HG02870 (cell line): ENCODE measurements around the gene LRP2BP.
"Not testable (repeated sequence)": the region's sequence is repeated elsewhere in the genome, so short reads cannot be mapped to it uniquely, and the experiment has no call there.

Source experiments
- ATAC-seq: cut with Tn5 transposase; IDR thresholded peaks from one replicate; pipeline ENCODE4 v1.9.1; 2021; ENCODE audit warnings: mild to moderate bottlenecking, moderate library complexity; ENCODE audit not compliant: unreplicated experiment

Gene LRP2BP

DNA sequence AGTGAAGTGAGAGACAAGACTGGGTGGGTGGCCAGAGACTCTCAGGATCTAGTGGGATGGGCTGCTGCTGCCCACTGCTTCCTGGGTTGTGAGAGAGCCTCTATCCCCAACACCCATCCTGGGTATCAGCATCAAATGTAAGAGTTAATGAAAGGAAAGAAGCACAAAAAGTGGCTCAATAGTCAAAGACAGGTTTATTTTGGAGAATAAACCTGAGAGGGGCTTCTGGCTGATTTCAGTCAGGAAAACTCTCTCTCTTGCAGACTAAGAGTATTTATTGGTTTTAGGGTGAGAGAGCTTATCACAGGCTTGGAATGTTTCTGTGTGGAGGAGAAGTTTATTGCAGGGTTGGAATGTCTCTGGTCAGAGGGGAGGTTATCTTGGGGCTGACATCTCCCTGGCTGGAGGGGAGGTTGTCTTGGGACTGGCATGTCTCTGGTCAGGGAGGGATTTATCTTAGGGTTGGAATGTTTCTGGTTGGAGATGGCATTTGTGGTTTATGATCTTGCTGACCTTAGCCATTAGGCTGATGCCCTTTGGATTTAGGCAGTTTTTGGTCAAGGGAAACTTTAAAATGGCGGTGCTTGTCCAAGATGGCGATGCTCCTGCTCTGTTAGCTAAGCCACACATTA, 65.7 kb downstream of the LRP2BP start:
- ATAC-seq, result not testable (repeated sequence)

DNA sequence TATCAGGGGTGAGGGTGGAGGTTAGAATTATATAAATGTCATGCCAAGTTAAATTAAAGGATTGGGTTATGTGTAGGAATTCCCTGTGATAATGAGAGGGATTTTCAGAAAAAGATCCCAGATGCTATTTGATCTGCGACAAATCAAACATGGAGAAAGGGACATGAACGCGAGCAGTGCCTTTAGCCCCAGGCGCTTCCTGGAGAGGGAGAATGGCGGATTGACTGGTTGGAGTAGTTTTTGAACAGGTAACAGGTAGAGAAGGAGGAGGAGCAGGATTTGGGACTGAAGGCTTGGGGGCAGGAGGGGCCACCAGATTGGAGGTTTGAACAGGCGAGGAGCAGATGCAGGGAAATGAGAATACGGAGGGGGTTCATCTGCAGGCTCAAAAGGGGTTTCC, 67.1 kb downstream of the LRP2BP start:
- no peak for ATAC-seq

DNA sequence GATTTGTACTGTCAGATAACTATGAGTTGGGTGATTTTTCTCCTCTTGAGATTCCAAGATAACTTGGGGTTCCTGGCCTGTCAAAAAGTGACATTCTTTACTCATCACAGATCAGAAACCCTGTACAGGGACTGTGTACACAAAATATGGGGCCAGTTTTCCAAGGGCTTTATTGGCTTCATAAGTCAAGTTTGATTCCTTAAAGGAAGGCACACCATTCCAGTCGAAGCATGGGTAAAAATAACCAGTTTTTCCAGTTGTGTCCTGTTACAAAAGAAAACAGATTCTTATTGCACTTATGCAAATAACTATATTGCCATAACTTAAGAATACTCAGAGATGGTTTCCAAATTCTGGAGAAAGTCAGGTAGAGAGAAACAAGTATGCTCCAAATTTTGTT, 70.0 kb downstream of the LRP2BP start:
- ATAC-seq, result not testable (repeated sequence)

DNA sequence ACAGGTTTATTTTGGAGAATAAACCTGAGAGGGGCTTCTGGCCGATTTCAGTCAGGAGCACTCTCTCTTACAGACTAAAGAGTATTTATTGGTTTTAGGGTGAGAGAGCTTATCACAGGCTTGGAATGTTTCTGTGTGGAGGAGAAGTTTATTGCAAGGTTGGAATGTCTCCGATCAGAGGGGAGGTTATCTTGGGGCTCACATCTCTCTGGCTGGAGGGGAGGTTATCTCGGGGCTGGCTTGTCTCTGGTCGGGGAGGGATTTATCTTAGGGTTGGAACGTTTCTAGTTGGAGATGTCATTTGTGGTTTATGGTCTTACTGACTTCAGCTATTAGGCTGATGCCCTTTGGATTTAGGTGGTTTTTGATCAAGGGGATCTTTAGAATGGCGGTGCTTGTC, 71.4 kb downstream of the LRP2BP start:
- ATAC-seq, result not testable (repeated sequence)

DNA sequence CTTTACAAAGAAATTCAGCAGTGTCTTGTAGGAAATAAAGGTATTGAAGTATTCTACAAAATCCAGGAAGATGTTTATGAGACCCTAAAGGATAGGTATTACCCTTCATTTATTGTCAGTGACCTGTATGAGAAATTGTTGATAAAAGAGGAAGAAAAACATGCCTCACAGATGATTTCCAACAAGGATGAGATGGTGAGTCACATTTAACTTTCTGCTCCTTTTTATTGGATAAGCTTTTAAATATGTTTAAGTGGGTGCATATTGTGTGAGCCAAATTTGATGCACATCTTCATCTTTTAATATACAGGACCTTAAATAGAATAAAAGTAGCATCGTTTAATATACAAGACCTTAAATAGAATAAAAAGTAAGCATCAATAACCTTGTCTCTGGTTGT, 72.1 kb downstream of the LRP2BP start:
- ATAC-seq, result no peak

DNA sequence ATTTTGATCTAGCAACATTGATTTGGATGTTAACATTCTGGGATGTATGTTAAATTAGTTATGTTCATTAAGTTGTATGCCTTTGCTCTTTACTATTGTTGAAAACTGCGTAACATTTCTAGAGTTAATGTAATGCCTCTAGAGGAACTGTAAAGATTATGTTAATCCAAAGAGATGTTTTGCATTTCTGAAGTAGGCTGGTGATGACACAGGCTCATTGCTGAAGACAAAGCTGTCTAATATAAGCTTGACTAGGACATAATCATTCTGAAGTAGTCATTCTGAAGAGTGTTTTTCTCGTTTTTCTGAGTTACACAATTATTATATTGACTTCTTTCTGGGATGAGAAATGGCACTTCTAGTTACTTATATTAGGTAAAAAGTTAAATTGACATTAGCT, 72.9 kb downstream of the LRP2BP start:
- ATAC-seq, result no peak

DNA sequence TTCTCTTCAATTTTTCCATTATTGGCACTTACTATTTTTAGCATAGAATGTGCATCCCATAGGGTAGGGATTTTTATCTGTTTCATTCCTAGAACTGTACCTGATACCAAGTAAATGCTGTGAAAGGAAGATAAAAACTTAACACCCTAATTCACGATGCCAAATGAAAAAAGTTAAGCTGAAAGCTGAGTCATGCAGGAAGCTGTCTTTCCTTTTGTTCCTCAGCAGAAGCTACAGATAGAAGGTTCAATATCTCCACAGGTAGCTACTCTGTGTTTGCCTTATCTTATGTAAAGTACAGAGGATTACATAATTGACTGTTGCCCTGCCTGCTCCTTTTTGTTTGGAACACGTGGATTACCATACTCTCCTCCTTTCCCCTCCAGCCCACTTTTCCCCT, 77.0 kb downstream of the LRP2BP start:
- ATAC-seq, result no peak

DNA sequence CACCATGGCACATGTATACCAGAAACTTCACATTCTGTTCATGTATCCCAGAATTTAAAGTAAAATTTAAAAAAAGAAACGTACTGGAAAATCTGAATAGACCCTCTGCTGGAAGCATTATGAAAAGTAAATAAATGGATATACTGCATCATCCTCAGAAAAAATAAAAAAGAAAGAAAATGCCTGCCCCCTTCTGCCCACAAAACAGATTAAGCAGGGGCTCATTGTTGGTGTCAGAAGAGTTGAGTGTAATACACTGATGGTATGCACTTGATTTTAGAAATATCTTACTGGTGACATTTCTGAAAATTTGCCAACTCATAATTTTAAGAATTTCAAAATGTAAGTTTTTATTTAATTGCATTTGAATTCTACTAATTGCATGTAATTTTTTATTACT, 77.8 kb downstream of the LRP2BP start:
- ATAC-seq, result no peak

DNA sequence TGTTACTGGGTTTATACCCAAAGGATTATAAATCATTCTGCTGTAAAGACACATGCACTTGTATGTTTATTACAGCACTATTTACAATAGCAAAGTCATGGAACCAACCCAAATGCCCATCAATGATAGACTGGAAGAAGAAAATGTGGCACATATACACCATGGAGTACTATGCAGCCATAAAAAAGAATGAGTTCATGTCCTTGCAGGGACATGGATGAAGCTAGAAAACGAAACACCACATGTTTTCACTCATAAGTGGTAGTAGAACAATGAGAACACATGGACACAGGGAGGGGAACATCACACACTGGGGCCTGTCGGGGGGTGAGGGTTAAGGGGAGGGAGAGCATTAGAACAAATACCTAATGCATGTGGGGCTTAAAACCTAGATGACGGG, 78.3 kb downstream of the LRP2BP start:
- ATAC-seq, result not testable (repeated sequence)
